NB4 (cell line): Measurements from ENCODE around the gene MRPL36.

Source experiments
- CTCF ChIP-seq: IDR thresholded peaks from one replicate; pipeline ENCODE4 v1.5.1; 2012; ENCODE audit warnings: low read depth, low read length
- POLR2A ChIP-seq: IDR thresholded peaks from 2 replicates; pipeline ENCODE4 v1.6.1; 2011; ENCODE audit warnings: mild to moderate bottlenecking; ENCODE audit not compliant: insufficient read length; ENCODE audit errors: extremely low read depth

GRCh38 chr5:1779021-1779680 is 20.5 kb downstream of the MRPL36 start:
- TF ChIP-seq CTCF (no peak), POLR2A (no peak)
